Measurements from ENCODE around the gene ERN1. TPM values are rescaled to one million over a fixed set of nuclear protein-coding genes. Genes with fewer than 3 reads are reported as not detected.

The ERN1 gene
- total and polyA plus RNA-seq, 2 of the 13 experiments (the other 11 are each of a cell fraction or from before 2014, with no cell fraction given), result 6.0 to 12.7 TPM

DNA sequence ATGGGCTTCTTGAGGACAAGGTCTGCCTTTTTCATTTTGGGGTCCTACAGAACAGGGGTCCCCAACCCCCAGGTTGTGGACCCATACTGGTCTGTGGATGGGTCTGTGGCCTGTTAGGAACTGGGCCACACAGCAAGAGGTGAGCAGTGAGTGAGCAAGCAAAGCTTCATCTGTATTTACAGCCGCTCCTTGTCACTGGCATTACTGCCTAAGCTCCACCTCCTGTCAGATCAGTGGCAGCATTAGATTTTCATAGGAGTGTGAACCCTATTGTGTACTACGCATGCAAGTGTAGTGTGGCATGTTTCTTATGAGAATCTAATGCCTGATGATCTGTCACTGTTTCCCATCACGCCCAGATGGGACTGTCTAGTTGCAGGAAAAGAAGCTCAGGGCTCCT, 33.9 kb downstream of the ERN1 start:
- Histone ChIP-seq H3K9me3 (ENCODE audit: low read length) (no peaks in the 10 kb centered on the region), H3K27ac (ENCODE audit: extremely low read length, insufficient read depth, low read length) (no peak overlapping the region), H3K4me2 (ENCODE audit: low read depth, low read length) (no peak overlapping the region), H3K9ac (ENCODE audit: insufficient read depth, low read depth, low read length) (no peak overlapping the region), H3K27me3 (ENCODE audit: control insufficient read depth in 1 of 2, insufficient read depth in 2 of 2, low read length in 2 of 2) (no peaks in the 10 kb centered on the region), H2AFZ (ENCODE audit: low read length) (no peak overlapping the region), H3K79me2 (ENCODE audit: insufficient read depth, low read length) (no peaks in the 10 kb centered on the region), H3K36me3 (replicated peaks in 1 of 2; ENCODE audit: control insufficient read depth in 1 of 2, insufficient read depth in 2 of 2, low read length in 2 of 2) (peaks cover 20 to 43% of the 10 kb centered on the region in 2 experiments), H3K4me3 (replicated peaks in 1 of 3; ENCODE audit: insufficient read depth in 1 of 3, low read depth in 2 of 3, low read length in 3 of 3) (no peak overlapping the region), H3K4me1 (ENCODE audit: insufficient read depth, low read length) (peaks cover 24% of the 10 kb centered on the region), H4K20me1 (ENCODE audit: insufficient read depth, low read length) (no peaks in the 10 kb centered on the region)
- ATAC-seq, result no peak
- BruUV-seq (replicated peaks), result no TSS peak
- intact Hi-C loops (cut with micrococcal nuclease; ENCODE audit: unreplicated experiment), result no loop called here
- TF ChIP-seq, protein P1, sequence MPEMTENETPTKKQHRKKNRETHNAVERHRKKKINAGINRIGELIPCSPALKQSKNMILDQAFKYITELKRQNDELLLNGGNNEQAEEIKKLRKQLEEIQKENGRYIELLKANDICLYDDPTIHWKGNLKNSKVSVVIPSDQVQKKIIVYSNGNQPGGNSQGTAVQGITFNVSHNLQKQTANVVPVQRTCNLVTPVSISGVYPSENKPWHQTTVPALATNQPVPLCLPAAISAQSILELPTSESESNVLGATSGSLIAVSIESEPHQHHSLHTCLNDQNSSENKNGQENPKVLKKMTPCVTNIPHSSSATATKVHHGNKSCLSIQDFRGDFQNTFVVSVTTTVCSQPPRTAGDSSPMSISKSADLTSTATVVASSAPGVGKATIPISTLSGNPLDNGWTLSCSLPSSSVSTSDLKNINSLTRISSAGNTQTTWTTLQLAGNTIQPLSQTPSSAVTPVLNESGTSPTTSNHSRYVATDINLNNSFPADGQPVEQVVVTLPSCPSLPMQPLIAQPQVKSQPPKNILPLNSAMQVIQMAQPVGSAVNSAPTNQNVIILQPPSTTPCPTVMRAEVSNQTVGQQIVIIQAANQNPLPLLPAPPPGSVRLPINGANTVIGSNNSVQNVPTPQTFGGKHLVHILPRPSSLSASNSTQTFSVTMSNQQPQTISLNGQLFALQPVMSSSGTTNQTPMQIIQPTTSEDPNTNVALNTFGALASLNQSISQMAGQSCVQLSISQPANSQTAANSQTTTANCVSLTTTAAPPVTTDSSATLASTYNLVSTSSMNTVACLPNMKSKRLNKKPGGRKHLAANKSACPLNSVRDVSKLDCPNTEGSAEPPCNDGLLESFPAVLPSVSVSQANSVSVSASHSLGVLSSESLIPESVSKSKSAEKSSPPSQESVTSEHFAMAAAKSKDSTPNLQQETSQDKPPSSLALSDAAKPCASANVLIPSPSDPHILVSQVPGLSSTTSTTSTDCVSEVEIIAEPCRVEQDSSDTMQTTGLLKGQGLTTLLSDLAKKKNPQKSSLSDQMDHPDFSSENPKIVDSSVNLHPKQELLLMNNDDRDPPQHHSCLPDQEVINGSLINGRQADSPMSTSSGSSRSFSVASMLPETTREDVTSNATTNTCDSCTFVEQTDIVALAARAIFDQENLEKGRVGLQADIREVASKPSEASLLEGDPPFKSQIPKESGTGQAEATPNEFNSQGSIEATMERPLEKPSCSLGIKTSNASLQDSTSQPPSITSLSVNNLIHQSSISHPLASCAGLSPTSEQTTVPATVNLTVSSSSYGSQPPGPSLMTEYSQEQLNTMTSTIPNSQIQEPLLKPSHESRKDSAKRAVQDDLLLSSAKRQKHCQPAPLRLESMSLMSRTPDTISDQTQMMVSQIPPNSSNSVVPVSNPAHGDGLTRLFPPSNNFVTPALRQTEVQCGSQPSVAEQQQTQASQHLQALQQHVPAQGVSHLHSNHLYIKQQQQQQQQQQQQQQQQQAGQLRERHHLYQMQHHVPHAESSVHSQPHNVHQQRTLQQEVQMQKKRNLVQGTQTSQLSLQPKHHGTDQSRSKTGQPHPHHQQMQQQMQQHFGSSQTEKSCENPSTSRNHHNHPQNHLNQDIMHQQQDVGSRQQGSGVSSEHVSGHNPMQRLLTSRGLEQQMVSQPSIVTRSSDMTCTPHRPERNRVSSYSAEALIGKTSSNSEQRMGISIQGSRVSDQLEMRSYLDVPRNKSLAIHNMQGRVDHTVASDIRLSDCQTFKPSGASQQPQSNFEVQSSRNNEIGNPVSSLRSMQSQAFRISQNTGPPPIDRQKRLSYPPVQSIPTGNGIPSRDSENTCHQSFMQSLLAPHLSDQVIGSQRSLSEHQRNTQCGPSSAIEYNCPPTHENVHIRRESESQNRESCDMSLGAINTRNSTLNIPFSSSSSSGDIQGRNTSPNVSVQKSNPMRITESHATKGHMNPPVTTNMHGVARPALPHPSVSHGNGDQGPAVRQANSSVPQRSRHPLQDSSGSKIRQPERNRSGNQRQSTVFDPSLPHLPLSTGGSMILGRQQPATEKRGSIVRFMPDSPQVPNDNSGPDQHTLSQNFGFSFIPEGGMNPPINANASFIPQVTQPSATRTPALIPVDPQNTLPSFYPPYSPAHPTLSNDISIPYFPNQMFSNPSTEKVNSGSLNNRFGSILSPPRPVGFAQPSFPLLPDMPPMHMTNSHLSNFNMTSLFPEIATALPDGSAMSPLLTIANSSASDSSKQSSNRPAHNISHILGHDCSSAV (CRISPR knock-in tag; IDR thresholded peaks at IDR 0.05; ENCODE audit: borderline replicate concordance), result no peak
- in situ Hi-C loops (cut with HindIII; ENCODE audit: extremely low pct_ligation_motif_present, low pct_unique_long_range_greater_than_20kb), result no loop called here
- WGBS (ENCODE audit: low lambda C conversion rate), result 94% methylated on average over 3 of the region's 3 CpGs
- DNase-seq (ENCODE audit: low spot score), result no peak
- ChIA-PET POLR2A (no interaction called here), CTCF (ENCODE audit: low intra/inter-chr PET ratio, low total read pairs) (no interaction called here)
- no peak for FAIRE-seq

Data from HepG2 (cell line).